Neural cell (in vitro differentiated cells): ENCODE measurements around the gene RPL37. TPM values are rescaled to one million over a fixed set of nuclear protein-coding genes. Genes with fewer than 3 reads are reported as not detected.

Experiments
- H2AFZ ChIP-seq: fragments of 200-600, 300-800 bp; sonication (generic), shearing (Covaris generic); 2 replicates; pipeline ENCODE4 v1.6.0; 2014; ENCODE audit warnings: low read depth, mild to moderate bottlenecking, antibody characterized with exemption, low read length, moderate library complexity
- H3F3A ChIP-seq: fragments of 200-600 bp; shearing (Covaris generic); 2 replicates; pipeline ENCODE4 v1.6.1; 2016; ENCODE audit warnings: mild to moderate bottlenecking, moderate library complexity, mixed read lengths, antibody characterized with exemption, low read length; ENCODE audit not compliant: insufficient read depth, poor library complexity, severe bottlenecking
- H3K27ac ChIP-seq: fragments of 200-600, 300-800 bp; sonication (generic), shearing (Covaris generic); 2 replicates; pipeline ENCODE4 v1.5.1; 2014; ENCODE audit warnings: mild to moderate bottlenecking, low read length, moderate library complexity
- H3K27me3 ChIP-seq: fragments of 300-800, 200-600 bp; sonication (generic), shearing (Covaris generic); 2 replicates; pipeline ENCODE4 v1.6.0; 2014; ENCODE audit warnings: mild to moderate bottlenecking, low read depth, low read length, moderate library complexity; ENCODE audit not compliant: insufficient read depth
- H3K36me3 ChIP-seq: fragments of 300-800, 200-600 bp; sonication (generic), shearing (Covaris generic); 2 replicates; pipeline ENCODE4 v1.5.1; 2014; ENCODE audit warnings: mild to moderate bottlenecking, antibody characterized with exemption, low read length, moderate library complexity; ENCODE audit not compliant: insufficient read depth
- H3K4me2 ChIP-seq: fragments of 300-800, 200-600 bp; sonication (generic), shearing (Covaris generic); 2 replicates; pipeline ENCODE4 v1.6.0; 2014; ENCODE audit warnings: mild to moderate bottlenecking, low read length
- H3K4me3 ChIP-seq: fragments of 300-800, 200-600 bp; sonication (generic), shearing (Covaris generic); 2 replicates; pipeline ENCODE4 v1.5.1; 2014; ENCODE audit warnings: mild to moderate bottlenecking, low read length, moderate library complexity
- H3K79me2 ChIP-seq: fragments of 200-600 bp; shearing (Covaris generic); replicated peaks from 2 replicates; pipeline ENCODE4 v1.6.0; 2014; ENCODE audit warnings: mild to moderate bottlenecking, low read length, moderate library complexity; ENCODE audit not compliant: insufficient read depth
- H3K9ac ChIP-seq: fragments of 300-800, 200-600 bp; sonication (generic), shearing (Covaris generic); 2 replicates; pipeline ENCODE4 v1.6.1; 2016; ENCODE audit warnings: mild to moderate bottlenecking, low read length, mixed read lengths
- H3K9me2 ChIP-seq: fragments of 200-600 bp; shearing (Covaris generic); 2 replicates; pipeline ENCODE4 v1.6.1; 2016; ENCODE audit warnings: mild to moderate bottlenecking, low read length, mixed read lengths; ENCODE audit not compliant: insufficient read depth
- H3K9me3 ChIP-seq: fragments of 200-600, 300-800 bp; sonication (generic), shearing (Covaris generic); 2 replicates; pipeline ENCODE4 v1.6.1; 2016; ENCODE audit warnings: mild to moderate bottlenecking, mixed run types, low read length, moderate library complexity, mixed read lengths
- H4K20me1 ChIP-seq: fragments of 200-600 bp; shearing (Covaris generic); 2 replicates; pipeline ENCODE4 v1.6.1; 2016; ENCODE audit warnings: mild to moderate bottlenecking, mixed run types; ENCODE audit not compliant: insufficient read depth
- EP300 ChIP-seq: fragments of 450-650 bp; conservative IDR thresholded peaks from 2 replicates; pipeline ENCODE4 v1.6.1; 2014; ENCODE audit warnings: antibody characterized with exemption, mild to moderate bottlenecking, moderate library complexity; ENCODE audit not compliant: poor library complexity, severe bottlenecking
- EZH2 ChIP-seq: fragments of 200-600, 300-800 bp; shearing (Covaris generic), sonication (generic); IDR thresholded peaks from 2 replicates; pipeline ENCODE4 v1.6.1; 2014; ENCODE audit warnings: antibody characterized with exemption, low read length, borderline replicate concordance, mild to moderate bottlenecking; ENCODE audit not compliant: insufficient read depth, poor library complexity, severe bottlenecking
- MXI1 ChIP-seq: fragments of 450-650 bp; conservative IDR thresholded peaks from 2 replicates; pipeline ENCODE4 v1.6.1; 2014; ENCODE audit warnings: antibody characterized with exemption, mild to moderate bottlenecking; ENCODE audit not compliant: poor library complexity, severe bottlenecking
- POLR2AphosphoS5 ChIP-seq: IDR thresholded peaks from 2 replicates; pipeline ENCODE4 v1.6.1; 2012
- RAD21 ChIP-seq: fragments of 450-650 bp; conservative IDR thresholded peaks from 2 replicates; pipeline ENCODE4 v1.6.1; 2014; ENCODE audit warnings: antibody characterized with exemption, mild to moderate bottlenecking, moderate library complexity
- REST ChIP-seq: IDR thresholded peaks from 2 replicates; pipeline ENCODE4 v1.6.1; 2012; ENCODE audit warnings: borderline replicate concordance
- SMC3 ChIP-seq: fragments of 450-650 bp; conservative IDR thresholded peaks from 2 replicates; pipeline ENCODE4 v1.6.1; 2014; ENCODE audit warnings: antibody characterized with exemption, mild to moderate bottlenecking, moderate library complexity; ENCODE audit not compliant: poor library complexity
- TAF1 ChIP-seq: IDR thresholded peaks from 2 replicates; pipeline ENCODE4 v1.6.1; 2012; ENCODE audit warnings: low read depth
- polyA plus RNA-seq: library from polyadenylated mRNA; depleted of rRNA; stranded (reverse); fragments of >200 nt; gene quantifications from 2 replicates; pipeline ENCODE4 v1.2.3, GENCODE V29; 2014
- TF ChIP-seq, protein P1 (sequence below): fragments of 450-650 bp; IDR thresholded peaks from 2 replicates; pipeline ENCODE4 v1.5.1; 2014; ENCODE audit warnings: antibody characterized with exemption, mild to moderate bottlenecking, moderate library complexity; ENCODE audit not compliant: poor library complexity, severe bottlenecking

Gene RPL37
- polyA plus RNA-seq, 1 donor from 2014 or later = 107 TPM

GRCh38 chr5:40846371-40846770, 11.3 kb upstream of the RPL37 start:
- Histone ChIP-seq H3K9me2 (no peaks in the 10 kb centered on the region), H4K20me1 (no peaks in the 10 kb centered on the region), H3K9me3 (no peaks in the 10 kb centered on the region), H3K4me3 (no peak overlapping the region), H3K79me2 (no peaks in the 10 kb centered on the region), H3K36me3 (no peaks in the 10 kb centered on the region), H2AFZ (no peak overlapping the region), H3F3A (no peaks in the 10 kb centered on the region), H3K9ac (no peak overlapping the region), H3K27ac (no peak overlapping the region), H3K4me2 (no peak overlapping the region), H3K27me3 (no peaks in the 10 kb centered on the region)
- no peak for TF ChIP-seq RAD21
- TF ChIP-seq REST = no peak
- TF ChIP-seq EP300 = no peak
- TF ChIP-seq POLR2AphosphoS5 = no peak
- TF ChIP-seq TAF1 = no peak
- no peak for TF ChIP-seq MXI1
- TF ChIP-seq, protein P1, sequence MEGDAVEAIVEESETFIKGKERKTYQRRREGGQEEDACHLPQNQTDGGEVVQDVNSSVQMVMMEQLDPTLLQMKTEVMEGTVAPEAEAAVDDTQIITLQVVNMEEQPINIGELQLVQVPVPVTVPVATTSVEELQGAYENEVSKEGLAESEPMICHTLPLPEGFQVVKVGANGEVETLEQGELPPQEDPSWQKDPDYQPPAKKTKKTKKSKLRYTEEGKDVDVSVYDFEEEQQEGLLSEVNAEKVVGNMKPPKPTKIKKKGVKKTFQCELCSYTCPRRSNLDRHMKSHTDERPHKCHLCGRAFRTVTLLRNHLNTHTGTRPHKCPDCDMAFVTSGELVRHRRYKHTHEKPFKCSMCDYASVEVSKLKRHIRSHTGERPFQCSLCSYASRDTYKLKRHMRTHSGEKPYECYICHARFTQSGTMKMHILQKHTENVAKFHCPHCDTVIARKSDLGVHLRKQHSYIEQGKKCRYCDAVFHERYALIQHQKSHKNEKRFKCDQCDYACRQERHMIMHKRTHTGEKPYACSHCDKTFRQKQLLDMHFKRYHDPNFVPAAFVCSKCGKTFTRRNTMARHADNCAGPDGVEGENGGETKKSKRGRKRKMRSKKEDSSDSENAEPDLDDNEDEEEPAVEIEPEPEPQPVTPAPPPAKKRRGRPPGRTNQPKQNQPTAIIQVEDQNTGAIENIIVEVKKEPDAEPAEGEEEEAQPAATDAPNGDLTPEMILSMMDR = no peak
- TF ChIP-seq SMC3 = no peak
- no peak for TF ChIP-seq EZH2

GRCh38 chr5:40844565-40844964, 9.5 kb upstream of the RPL37 start:
- Histone ChIP-seq H3K4me2 (no peak overlapping the region), H2AFZ (no peak overlapping the region), H3F3A (no peaks in the 10 kb centered on the region), H3K27me3 (no peaks in the 10 kb centered on the region), H3K36me3 (no peaks in the 10 kb centered on the region), H3K9me2 (no peaks in the 10 kb centered on the region), H3K4me3 (no peak overlapping the region), H4K20me1 (no peaks in the 10 kb centered on the region), H3K27ac (no peak overlapping the region), H3K79me2 (no peaks in the 10 kb centered on the region), H3K9me3 (no peaks in the 10 kb centered on the region), H3K9ac (no peak overlapping the region)
- TF ChIP-seq REST (no peak), EZH2 (no peak), TAF1 (no peak), RAD21 (no peak), EP300 (no peak), POLR2AphosphoS5 (no peak)
- TF ChIP-seq, protein P1 = no peak
